Measurements from ENCODE around the gene OLIG1.

- TF ChIP-seq GABPA (IDR thresholded peaks at IDR 0.05; ENCODE audit: low read depth): no peak
- TF ChIP-seq RFX5 (IDR thresholded peaks at IDR 0.05; ENCODE audit: low read length): no peak
- no peak for TF ChIP-seq CTCF (IDR thresholded peaks at IDR 0.05)
- no peak for TF ChIP-seq EP300 (IDR thresholded peaks at IDR 0.05; ENCODE audit: borderline replicate concordance in 1 of 2, low read depth in 1 of 2, low read length in 1 of 2)
Measured at GRCh38 chr21:33028773-33029384, 41.1 kb upstream of the OLIG1 start.

Measured in SK-N-SH (cell line).